Keratinocyte (primary cell): ENCODE data around the gene PLCH2. TPM values are rescaled to one million over a fixed set of nuclear protein-coding genes. Genes with fewer than 3 reads are reported as not detected.

Source experiments
- DNase-seq: peaks from one replicate; pipeline ENCODE4 v3.0.0-alpha.2; 2011; ENCODE audit warnings: low read depth, missing footprints, low spot score
- FAIRE-seq: peaks from 2 replicates; lab custom pipeline; 2011; peaks lifted over from hg19 to GRCh38; lab: Jason Lieb, UNC
- H2AFZ ChIP-seq: 2 replicates; pipeline ENCODE4 v1.6.0; 2012; ENCODE audit warnings: low read length, control low read depth, inconsistent platforms; ENCODE audit not compliant: control insufficient read depth
- H3K27ac ChIP-seq: 2 replicates; pipeline ENCODE4 v1.5.1; 2011; ENCODE audit warnings: low read length; ENCODE audit not compliant: control insufficient read depth, insufficient read depth
- H3K27me3 ChIP-seq: 3 replicates; pipeline ENCODE4 v1.6.0; 2011; ENCODE audit warnings: low read length; ENCODE audit not compliant: control insufficient read depth, insufficient read depth; ENCODE audit errors: extremely low read depth
- H3K36me3 ChIP-seq, 2 experiments: 2 replicates in 1 of 2; 3 replicates in 1 of 2; pipeline ENCODE4 v1.5.1; 2011; ENCODE audit warnings: low read length in 2 of 2, mild to moderate bottlenecking in 1 of 2; ENCODE audit not compliant: control insufficient read depth in 2 of 2, insufficient read depth in 2 of 2; ENCODE audit errors: extremely low read depth in 1 of 2
- H3K4me1 ChIP-seq: 3 replicates; pipeline ENCODE4 v1.5.1; 2011; ENCODE audit warnings: low read length; ENCODE audit not compliant: control insufficient read depth, insufficient read depth; ENCODE audit errors: extremely low read depth
- H3K4me2 ChIP-seq: 3 replicates; pipeline ENCODE4 v1.6.0; 2011; ENCODE audit warnings: low read depth, low read length; ENCODE audit not compliant: control insufficient read depth, insufficient read depth; ENCODE audit errors: extremely low read depth
- H3K4me3 ChIP-seq, 3 experiments: fragments of 200-600 bp in 1 of 3; sonication (generic) in 1 of 3; 2 replicates in 2 of 3; 3 replicates in 1 of 3; pipeline ENCODE4 v1.5.1; 2011 to 2016; ENCODE audit warnings: low read length in 3 of 3, mild to moderate bottlenecking in 3 of 3, control low read depth in 2 of 3, inconsistent platforms in 1 of 3, low read depth in 1 of 3, mixed read lengths in 1 of 3, mixed run types in 1 of 3, moderate library complexity in 1 of 3; ENCODE audit not compliant: control insufficient read depth in 2 of 3, insufficient read depth in 2 of 3; ENCODE audit errors: extremely low read depth in 1 of 3
- H3K79me2 ChIP-seq: 2 replicates; pipeline ENCODE4 v1.6.0; 2012; ENCODE audit warnings: low read length; ENCODE audit not compliant: control insufficient read depth, insufficient read depth
- H3K9ac ChIP-seq: 3 replicates; pipeline ENCODE4 v1.6.0; 2011; ENCODE audit warnings: low read length; ENCODE audit not compliant: control insufficient read depth, insufficient read depth; ENCODE audit errors: extremely low read depth
- H3K9me1 ChIP-seq: 3 replicates; pipeline ENCODE4 v1.6.0; 2011; ENCODE audit warnings: low read length; ENCODE audit not compliant: control insufficient read depth, insufficient read depth; ENCODE audit errors: extremely low read depth
- H3K9me3 ChIP-seq: 2 replicates; pipeline ENCODE4 v1.5.1; 2012; ENCODE audit warnings: low read depth, low read length; ENCODE audit not compliant: control insufficient read depth
- H4K20me1 ChIP-seq: 3 replicates; pipeline ENCODE4 v1.6.0; 2011; ENCODE audit warnings: low read length; ENCODE audit not compliant: control insufficient read depth, insufficient read depth; ENCODE audit errors: extremely low read depth
- CTCF ChIP-seq, 3 experiments: IDR thresholded peaks in 1 of 3; conservative IDR thresholded peaks in 1 of 3; optimal IDR thresholded peaks in 1 of 3; 2 replicates in 2 of 3; 3 replicates in 1 of 3; pipeline versions ENCODE3 to v1.5.1; 2011; ENCODE audit warnings: low read length in 3 of 3, mild to moderate bottlenecking in 3 of 3, moderate library complexity in 2 of 3, control low read depth in 1 of 3, inconsistent platforms in 1 of 3; ENCODE audit not compliant: insufficient read depth in 2 of 3; ENCODE audit errors: extremely low read depth in 1 of 3
- EZH2 ChIP-seq: IDR thresholded peaks from one replicate; pipeline ENCODE4 v1.6.1; 2012; ENCODE audit warnings: inconsistent platforms, mild to moderate bottlenecking, low read length, moderate library complexity
- dilution Hi-C: fragments of 300-500 bp; cut with MboI; formaldehyde crosslinking; loops from one replicate; pipeline ENCODE4 v1.7.0; 2020; ENCODE audit warnings: low sequenced_read_pairs; ENCODE audit not compliant: extremely low pct_ligation_motif_present
- polyA plus RNA-seq, 5 experiments: library from polyadenylated mRNA; depleted of rRNA in 3 of 5; stranded (reverse) in 3 of 5; stranded (forward) in 1 of 5; unstranded in 1 of 5; fragments of >200 nt; gene quantifications; 1 replicate in 1 of 5; 2 replicates in 3 of 5; 3 replicates in 1 of 5; pipeline versions ENCODE4 v1.2.1 to v1.2.3, GENCODE V29; 2011 to 2012; ENCODE audit warnings: missing spikeins in 2 of 5, low read depth in 1 of 5, low replicate concordance in 1 of 5

PLCH2 gene
- polyA plus RNA-seq, 1 donor (not counting 4 experiments of a cell fraction or from before 2014, with no cell fraction given) = 57.4 TPM

- H3K9me3 ChIP-seq = no peaks in the 10 kb centered on the region
- DNase-seq = no peak
- dilution Hi-C loops = no loop called here
- no peaks in the 10 kb centered on the region for H3K27me3 ChIP-seq
- no peaks in the 10 kb centered on the region for H3K79me2 ChIP-seq
- no peaks in the 10 kb centered on the region for H3K9me1 ChIP-seq
- H3K4me1 ChIP-seq = peaks cover 12% of the 10 kb centered on the region
- H3K4me3 ChIP-seq = no peak overlapping the region
- no peak overlapping the region for H2AFZ ChIP-seq
- no peaks in the 10 kb centered on the region for H3K36me3 ChIP-seq
- no peak overlapping the region for H3K9ac ChIP-seq
- no peaks in the 10 kb centered on the region for H4K20me1 ChIP-seq
- no peak overlapping the region for H3K27ac ChIP-seq
- no peak for FAIRE-seq
- TF ChIP-seq EZH2 = no peak
- TF ChIP-seq CTCF (optimal IDR thresholded peaks at IDR 0.05 in 1 of 3, IDR thresholded peaks at IDR 0.05 in 1 of 3, conservative IDR thresholded peaks at IDR 0.05 in 1 of 3; ENCODE audit: extremely low read depth in 1 of 3, insufficient read depth in 2 of 3, low read length in 3 of 3) = no peak
- no peak overlapping the region for H3K4me2 ChIP-seq
Observed at GRCh38 chr1:2553871-2554620, 78.0 kb downstream of the PLCH2 start.

GRCh38 chr1:2554621-2555387, 78.7 kb downstream of the PLCH2 start:
- H3K4me3 ChIP-seq = no peak overlapping the region
- no peak overlapping the region for H3K4me2 ChIP-seq
- no peak overlapping the region for H2AFZ ChIP-seq
- dilution Hi-C loops = no loop called here
- peak; percentile 23 to 53 (median 29) for TF ChIP-seq CTCF (optimal IDR thresholded peaks at IDR 0.05 in 1 of 3, IDR thresholded peaks at IDR 0.05 in 1 of 3, conservative IDR thresholded peaks at IDR 0.05 in 1 of 3; ENCODE audit: extremely low read depth in 1 of 3, insufficient read depth in 2 of 3, low read length in 3 of 3)
- no peak for TF ChIP-seq EZH2
- FAIRE-seq = no peak
- H3K79me2 ChIP-seq = no peaks in the 10 kb centered on the region
- no peak overlapping the region for H3K9ac ChIP-seq
- no peaks in the 10 kb centered on the region for H3K36me3 ChIP-seq
- no peak overlapping the region for H3K27ac ChIP-seq
- no peaks in the 10 kb centered on the region for H4K20me1 ChIP-seq
- H3K4me1 ChIP-seq = peaks cover 11% of the 10 kb centered on the region
- H3K9me3 ChIP-seq = no peaks in the 10 kb centered on the region
- H3K27me3 ChIP-seq = no peaks in the 10 kb centered on the region
- no peaks in the 10 kb centered on the region for H3K9me1 ChIP-seq
- DNase-seq = no peak

Other genes with a start within 250 kb of the PLCH2 start
- 3.8 to 10.1 TPM (median 4.8 TPM) in 3 replicates for gene SKI, start 248.0 kb upstream of the PLCH2 start, polyA plus RNA-seq
- 2.1 to 3.9 TPM (median 3.7 TPM) in 3 replicates for gene MORN1, start 84.7 kb upstream of the PLCH2 start, polyA plus RNA-seq
- 242 to 297 TPM (median 254 TPM) in 3 replicates for gene RER1, start 84.4 kb upstream of the PLCH2 start, polyA plus RNA-seq
- gene PEX10, start 63.7 kb upstream of the PLCH2 start, polyA plus RNA-seq = 13.8 to 17.6 TPM (median 17.0 TPM) in 3 replicates
- gene PANK4, start 50.3 kb downstream of the PLCH2 start, polyA plus RNA-seq = 14.5 to 15.7 TPM (median 14.8 TPM) in 3 replicates
- gene HES5, start 54.0 kb downstream of the PLCH2 start, polyA plus RNA-seq = 0.33 to 0.44 TPM (median 0.37 TPM) in 3 replicates
- 5.2 to 10.9 TPM (median 7.5 TPM) in 3 replicates for gene TNFRSF14, start 80.1 kb downstream of the PLCH2 start, polyA plus RNA-seq
- 11.4 to 18.6 TPM (median 16.8 TPM) in 3 replicates for gene PRXL2B, start 110.5 kb downstream of the PLCH2 start, polyA plus RNA-seq
- gene MMEL1, start 156.7 kb downstream of the PLCH2 start, polyA plus RNA-seq = 0.15 to 0.17 TPM in 2 of 3 replicates, not detected in the other